GM20431 (cell line): ENCODE results near the gene CCDC106.

Experiments
- in situ Hi-C: fragments of 300-500 bp; cut with MseI, MboI; formaldehyde crosslinking; loops from one replicate; pipeline ENCODE4 v1.15.0; 2020; ENCODE audit warnings: low sequenced_read_pairs; ENCODE audit not compliant: unreplicated experiment

The CCDC106 gene

GRCh38 chr19:55678121-55678671 lies 30.2 kb downstream of the CCDC106 start:
- in situ Hi-C loops, result no loop called here

GRCh38 chr19:55679343-55680257 lies 31.6 kb downstream of the CCDC106 start:
- in situ Hi-C loops, result no loop called here

- in situ Hi-C loops, result no loop called here
Observed at GRCh38 chr19:55680339-55681130, 32.5 kb downstream of the CCDC106 start.

GRCh38 chr19:55681131-55682092 lies 33.4 kb downstream of the CCDC106 start:
- in situ Hi-C loops, result no loop called here

- in situ Hi-C loops, result no loop called here
Observed at GRCh38 chr19:55683449-55684261, 35.6 kb downstream of the CCDC106 start.

GRCh38 chr19:55684946-55685681 lies 37.1 kb downstream of the CCDC106 start:
- in situ Hi-C loops, result no loop called here

GRCh38 chr19:55685776-55686175 lies 37.8 kb downstream of the CCDC106 start:
- in situ Hi-C loops, result no loop called here

GRCh38 chr19:55686311-55687050 lies 38.5 kb downstream of the CCDC106 start:
- in situ Hi-C loops, result no loop called here

GRCh38 chr19:55687281-55688201 lies 39.5 kb downstream of the CCDC106 start:
- in situ Hi-C loops, result no loop called here

- in situ Hi-C loops, result no loop called here
Observed at GRCh38 chr19:55688422-55689218, 40.6 kb downstream of the CCDC106 start.

- in situ Hi-C loops, result no loop called here
Observed at GRCh38 chr19:55689411-55690108, 41.5 kb downstream of the CCDC106 start.

GRCh38 chr19:55690109-55690768 lies 42.2 kb downstream of the CCDC106 start:
- in situ Hi-C loops, result no loop called here

GRCh38 chr19:55690769-55691545 lies 42.9 kb downstream of the CCDC106 start:
- in situ Hi-C loops, result no loop called here
